ENCODE data around the gene AK5. TPM values are rescaled to one million over a fixed set of nuclear protein-coding genes. Genes with fewer than 3 reads are reported as not detected.

The AK5 gene
- total RNA-seq, 1 donor from 2014 or later: 2.5 TPM

- DNase-seq (ENCODE audit: low read depth, low spot score): no peak
Observed at GRCh38 chr1:77539519-77540142, 257.8 kb downstream of the AK5 start.

GRCh38 chr1:77540501-77541161 is 258.8 kb downstream of the AK5 start:
- DNase-seq (ENCODE audit: low read depth, low spot score): no peak

GRCh38 chr1:77541162-77541545 is 259.3 kb downstream of the AK5 start:
- no peak for DNase-seq (ENCODE audit: low read depth, low spot score)

- DNase-seq (ENCODE audit: low read depth, low spot score): no peak
Observed at GRCh38 chr1:77542813-77543420, 261.1 kb downstream of the AK5 start.

- no peak for DNase-seq (ENCODE audit: low read depth, low spot score)
Observed at GRCh38 chr1:77543822-77544448, 262.1 kb downstream of the AK5 start.

GRCh38 chr1:77544845-77545244 is 263.0 kb downstream of the AK5 start:
- no peak for DNase-seq (ENCODE audit: low read depth, low spot score)

GRCh38 chr1:77545970-77546369 is 264.2 kb downstream of the AK5 start:
- no peak for DNase-seq (ENCODE audit: low read depth, low spot score)

GRCh38 chr1:77546890-77547289 is 265.1 kb downstream of the AK5 start:
- no peak for DNase-seq (ENCODE audit: low read depth, low spot score)

GRCh38 chr1:77548285-77548684 is 266.5 kb downstream of the AK5 start:
- DNase-seq (ENCODE audit: low read depth, low spot score): no peak

GRCh38 chr1:77550135-77550534 is 268.3 kb downstream of the AK5 start:
- no peak for DNase-seq (ENCODE audit: low read depth, low spot score)

GRCh38 chr1:77552626-77553025 is 270.8 kb downstream of the AK5 start:
- no peak for DNase-seq (ENCODE audit: low read depth, low spot score)

GRCh38 chr1:77553568-77554291 is 271.9 kb downstream of the AK5 start:
- no peak for DNase-seq (ENCODE audit: low read depth, low spot score)

GRCh38 chr1:77556045-77556444 is 274.2 kb downstream of the AK5 start:
- DNase-seq (ENCODE audit: low read depth, low spot score): no peak

GRCh38 chr1:77557053-77557452 is 275.2 kb downstream of the AK5 start:
- no peak for DNase-seq (ENCODE audit: low read depth, low spot score)

- DNase-seq (ENCODE audit: low read depth, low spot score): no peak
Observed at GRCh38 chr1:77558591-77559164, 276.9 kb downstream of the AK5 start.

GRCh38 chr1:77560741-77561140 is 278.9 kb downstream of the AK5 start:
- no peak for DNase-seq (ENCODE audit: low read depth, low spot score)

- DNase-seq (ENCODE audit: low read depth, low spot score): no peak
Observed at GRCh38 chr1:77562596-77563150, 280.9 kb downstream of the AK5 start.

GRCh38 chr1:77565321-77565720 is 283.5 kb downstream of the AK5 start:
- DNase-seq (ENCODE audit: low read depth, low spot score): no peak

- no peak for DNase-seq (ENCODE audit: low read depth, low spot score)
Observed at GRCh38 chr1:77571642-77572041, 289.8 kb downstream of the AK5 start.

GRCh38 chr1:77579547-77579946 is 297.7 kb downstream of the AK5 start:
- DNase-seq (ENCODE audit: low read depth, low spot score): no peak

GRCh38 chr1:77582905-77583304 is 301.1 kb downstream of the AK5 start:
- DNase-seq (ENCODE audit: low read depth, low spot score): no peak

All from pulmonary artery endothelial cell (primary cell).